Fibroblast of lung (primary cell): ENCODE measurements around the gene PLGLB2.
"Not testable (repeated sequence)": the region's sequence is repeated elsewhere in the genome, so short reads cannot be mapped to it uniquely, and the experiment has no call there.

Experiments
- EZH2 ChIP-seq: IDR thresholded peaks from 2 replicates; pipeline ENCODE4 v1.5.1; 2012; ENCODE audit warnings: low read length, control low read depth, mild to moderate bottlenecking; ENCODE audit errors: missing control alignments
- TF ChIP-seq, protein P1 (sequence below), 2 donors: IDR thresholded peaks in 1 of 2; conservative IDR thresholded peaks in 1 of 2; 1 replicate in 1 of 2; 2 replicates in 1 of 2; pipeline ENCODE4 v1.5.1; 2011 to 2012; ENCODE audit warnings: low read length in 2 of 2, control low read depth in 1 of 2, inconsistent platforms in 1 of 2, low read depth in 1 of 2, mild to moderate bottlenecking in 1 of 2

DNA sequence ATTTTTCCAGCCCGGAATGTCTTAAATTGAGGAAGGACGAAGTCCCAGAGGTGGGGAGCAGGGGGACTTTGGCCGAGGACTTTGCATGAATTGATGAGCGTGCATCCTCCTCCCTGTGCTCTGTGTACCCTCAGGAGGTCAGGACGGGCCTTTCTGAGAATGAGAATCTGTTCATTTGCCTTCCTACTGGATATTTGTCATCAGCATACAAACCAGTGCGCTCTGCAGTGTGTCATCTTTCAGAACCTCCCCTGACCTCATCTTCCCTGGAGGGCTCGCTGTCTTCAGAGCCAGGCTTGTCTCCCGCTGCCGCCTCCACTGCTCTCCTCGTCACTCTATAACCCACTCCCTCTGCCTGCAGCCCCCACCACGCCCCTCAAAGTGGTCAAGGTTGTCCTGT is 2.7 kb downstream of the PLGLB2 start:
- TF ChIP-seq, protein P1, sequence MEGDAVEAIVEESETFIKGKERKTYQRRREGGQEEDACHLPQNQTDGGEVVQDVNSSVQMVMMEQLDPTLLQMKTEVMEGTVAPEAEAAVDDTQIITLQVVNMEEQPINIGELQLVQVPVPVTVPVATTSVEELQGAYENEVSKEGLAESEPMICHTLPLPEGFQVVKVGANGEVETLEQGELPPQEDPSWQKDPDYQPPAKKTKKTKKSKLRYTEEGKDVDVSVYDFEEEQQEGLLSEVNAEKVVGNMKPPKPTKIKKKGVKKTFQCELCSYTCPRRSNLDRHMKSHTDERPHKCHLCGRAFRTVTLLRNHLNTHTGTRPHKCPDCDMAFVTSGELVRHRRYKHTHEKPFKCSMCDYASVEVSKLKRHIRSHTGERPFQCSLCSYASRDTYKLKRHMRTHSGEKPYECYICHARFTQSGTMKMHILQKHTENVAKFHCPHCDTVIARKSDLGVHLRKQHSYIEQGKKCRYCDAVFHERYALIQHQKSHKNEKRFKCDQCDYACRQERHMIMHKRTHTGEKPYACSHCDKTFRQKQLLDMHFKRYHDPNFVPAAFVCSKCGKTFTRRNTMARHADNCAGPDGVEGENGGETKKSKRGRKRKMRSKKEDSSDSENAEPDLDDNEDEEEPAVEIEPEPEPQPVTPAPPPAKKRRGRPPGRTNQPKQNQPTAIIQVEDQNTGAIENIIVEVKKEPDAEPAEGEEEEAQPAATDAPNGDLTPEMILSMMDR (conservative IDR thresholded peaks at IDR 0.05 in 1 of 2, IDR thresholded peaks at IDR 0.05 in 1 of 2; ENCODE audit: low read depth in 1 of 2, low read length in 2 of 2): not testable (repeated sequence)
- TF ChIP-seq EZH2: not testable (repeated sequence)
